RWPE1 (cell line): ENCODE measurements around the gene ASAP3.

Experiments
- CTCF ChIA-PET: fragments of 350-600 bp; sonication (Branson Sonifier 250); formaldehyde crosslinking; extraction: SDS; loops from one replicate; lab custom pipeline; 2021; lab: Yijun Ruan, JAX
- POLR2A ChIA-PET: fragments of 400-600 bp; formaldehyde crosslinking; extraction: SDS; loops from one replicate; lab custom pipeline; 2020; ENCODE audit warnings: antibody characterized with exemption; ENCODE audit not compliant: low non-redundant PET; lab: Yijun Ruan, JAX
- DNase-seq: peaks from one replicate; pipeline ENCODE4 v3.0.0; 2012; ENCODE audit warnings: low spot score
- H3K27ac ChIP-seq: fragments of 450-650 bp; 2 replicates; pipeline ENCODE4 v1.5.1; 2017
- TF ChIP-seq, protein P1 (sequence below): fragments of 450-650 bp; conservative IDR thresholded peaks from 2 replicates; pipeline ENCODE4 v1.5.1; 2017; ENCODE audit warnings: low read depth, mild to moderate bottlenecking

The ASAP3 gene

DNA sequence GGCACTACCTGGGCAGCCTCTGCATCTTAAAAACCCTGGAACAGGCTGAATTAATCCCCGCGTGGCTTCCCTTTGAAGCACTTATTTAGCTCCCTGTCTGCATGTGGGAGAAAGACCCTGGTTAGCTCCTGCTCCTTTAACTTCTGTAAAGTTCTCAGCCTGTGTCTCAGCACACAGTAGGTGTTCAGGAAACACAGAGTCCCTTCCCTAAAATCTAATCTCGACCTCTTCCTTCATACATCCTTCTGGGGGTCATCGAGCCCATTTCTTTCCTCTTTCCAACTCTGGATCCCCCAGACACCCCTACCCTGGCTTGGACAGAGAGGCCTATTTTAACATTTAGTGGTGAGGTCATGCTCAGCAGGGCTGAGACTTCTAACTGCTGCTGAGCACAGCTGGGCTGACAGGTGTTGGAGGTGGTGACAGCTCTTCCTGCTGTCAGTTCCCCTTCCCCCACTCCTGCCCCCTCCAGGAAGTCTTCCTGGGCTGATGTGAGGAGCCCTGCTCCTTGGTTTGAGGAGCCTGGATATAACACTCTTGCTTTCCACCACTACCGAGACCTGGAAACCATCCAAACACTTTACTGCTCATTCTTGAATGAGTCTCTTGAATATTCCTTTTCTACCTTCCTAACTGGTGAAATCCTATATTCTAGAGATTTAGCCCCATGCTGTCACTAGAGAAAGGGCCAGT lies 41.7 kb upstream of the ASAP3 start:
- no peak for DNase-seq
- ChIA-PET CTCF (interaction anchor here (0.5 to 1.8 kb wide), 2 partner anchors 28 to 109 kb away, joined by 5 to 9 read pairs; no protein-coding TSS in a partner anchor), POLR2A (no interaction called here)
- peak overlapping the region; percentile 58 for H3K27ac ChIP-seq
- TF ChIP-seq, protein P1, sequence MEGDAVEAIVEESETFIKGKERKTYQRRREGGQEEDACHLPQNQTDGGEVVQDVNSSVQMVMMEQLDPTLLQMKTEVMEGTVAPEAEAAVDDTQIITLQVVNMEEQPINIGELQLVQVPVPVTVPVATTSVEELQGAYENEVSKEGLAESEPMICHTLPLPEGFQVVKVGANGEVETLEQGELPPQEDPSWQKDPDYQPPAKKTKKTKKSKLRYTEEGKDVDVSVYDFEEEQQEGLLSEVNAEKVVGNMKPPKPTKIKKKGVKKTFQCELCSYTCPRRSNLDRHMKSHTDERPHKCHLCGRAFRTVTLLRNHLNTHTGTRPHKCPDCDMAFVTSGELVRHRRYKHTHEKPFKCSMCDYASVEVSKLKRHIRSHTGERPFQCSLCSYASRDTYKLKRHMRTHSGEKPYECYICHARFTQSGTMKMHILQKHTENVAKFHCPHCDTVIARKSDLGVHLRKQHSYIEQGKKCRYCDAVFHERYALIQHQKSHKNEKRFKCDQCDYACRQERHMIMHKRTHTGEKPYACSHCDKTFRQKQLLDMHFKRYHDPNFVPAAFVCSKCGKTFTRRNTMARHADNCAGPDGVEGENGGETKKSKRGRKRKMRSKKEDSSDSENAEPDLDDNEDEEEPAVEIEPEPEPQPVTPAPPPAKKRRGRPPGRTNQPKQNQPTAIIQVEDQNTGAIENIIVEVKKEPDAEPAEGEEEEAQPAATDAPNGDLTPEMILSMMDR, result no peak

- CTCF ChIA-PET, result interaction anchor here (1.8 kb wide), 1 partner anchor 28 kb away, joined by 9 read pairs; no protein-coding TSS in a partner anchor
Measured at GRCh38 chr1:23524716-23525401, 40.9 kb upstream of the ASAP3 start.

GRCh38 chr1:23524163-23524562 lies 40.2 kb upstream of the ASAP3 start:
- TF ChIP-seq, protein P1, result no peak
- DNase-seq, result no peak
- ChIA-PET CTCF (interaction anchor here (0.7 to 1.8 kb wide), 2 partner anchors 27 to 127 kb away, joined by 3 to 9 read pairs; no protein-coding TSS in a partner anchor), POLR2A (no interaction called here)
- peak overlapping the region; percentile 58 for H3K27ac ChIP-seq

More at GRCh38 chr1:23524716-23525401, 40.9 kb upstream of the ASAP3 start:
- POLR2A ChIA-PET, result no interaction called here
- no peak for DNase-seq
- TF ChIP-seq, protein P1, result no peak
- peak overlapping the region; percentile 58 for H3K27ac ChIP-seq

GRCh38 chr1:23522244-23522982 lies 38.4 kb upstream of the ASAP3 start:
- CTCF ChIA-PET, result interaction anchor here (0.6 to 0.7 kb wide), 2 partner anchors 9 to 25 kb away, joined by 3 to 5 read pairs; no protein-coding TSS in a partner anchor
- no peak overlapping the region for H3K27ac ChIP-seq
- DNase-seq, result no peak
- TF ChIP-seq, protein P1, result no peak
- POLR2A ChIA-PET, result no interaction called here

DNA sequence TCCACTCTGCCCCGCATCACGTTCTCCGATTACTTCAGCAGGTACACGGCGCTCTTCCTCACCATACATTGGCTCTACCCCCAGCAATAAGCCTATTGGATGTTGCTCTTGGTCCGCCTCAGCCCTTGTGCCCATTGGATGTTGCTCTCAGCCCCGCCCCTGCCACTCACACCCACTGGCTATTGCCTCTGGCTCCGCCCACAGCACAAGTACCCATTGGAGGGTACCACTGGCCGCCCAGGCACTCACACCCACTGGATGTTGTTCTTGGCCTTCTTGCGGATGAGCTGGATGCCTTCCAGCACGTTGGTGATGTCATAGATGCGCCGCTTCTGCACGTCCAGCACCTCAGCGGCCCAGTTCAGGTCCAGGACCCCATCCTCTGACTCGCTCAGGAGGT lies 37.6 kb upstream of the ASAP3 start:
- ChIA-PET POLR2A (no interaction called here), CTCF (interaction anchor here (0.7 to 1.7 kb wide), 3 partner anchors 25 to 58 kb away, joined by 3 to 6 read pairs (median 3); no protein-coding TSS in a partner anchor)
- TF ChIP-seq, protein P1, result no peak
- DNase-seq, result no peak
- H3K27ac ChIP-seq, result no peak overlapping the region

DNA sequence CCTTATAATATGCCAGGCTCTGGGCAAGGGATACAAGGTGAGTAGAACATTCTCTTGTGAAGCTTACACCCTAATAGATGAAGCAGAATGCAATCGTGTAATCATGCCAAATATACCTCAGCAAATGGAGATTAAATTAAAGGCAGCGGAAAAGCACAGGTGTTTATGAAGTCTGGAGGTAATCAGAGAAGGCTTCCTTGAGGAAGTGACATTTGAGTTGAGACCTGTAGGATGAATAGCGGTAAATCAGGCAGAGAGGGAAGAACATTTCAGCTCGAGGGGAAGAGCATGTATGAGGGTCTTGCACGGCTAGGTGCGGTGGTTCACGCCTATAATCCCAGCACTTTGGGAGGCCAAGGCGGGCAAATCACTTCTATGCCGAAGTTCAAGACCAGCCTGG lies 33.6 kb upstream of the ASAP3 start:
- ChIA-PET CTCF (interaction anchor here (1.3 kb wide), 1 partner anchor 21 kb away, joined by 4 read pairs; no protein-coding TSS in a partner anchor), POLR2A (no interaction called here)
- TF ChIP-seq, protein P1, result no peak
- no peak overlapping the region for H3K27ac ChIP-seq
- no peak for DNase-seq
